Hair follicle dermal papilla cell (primary cell): ENCODE results near the gene MYO1D. TPM values are rescaled to one million over a fixed set of nuclear protein-coding genes. Genes with fewer than 3 reads are reported as not detected.

Experiments used
- small RNA-seq: library from RNA; depleted of rRNA; stranded (forward); fragments of <200 nt; gene quantifications from one replicate; pipeline ENCODE3, GENCODE V24; 2012
- total RNA-seq: library from RNA; depleted of rRNA; stranded (reverse); fragments of >200 nt; gene quantifications from 2 replicates; pipeline ENCODE4 v1.2.3, GENCODE V29; 2012

Gene MYO1D
- total RNA-seq, result 267 and 323 TPM in 2 replicates

DNA sequence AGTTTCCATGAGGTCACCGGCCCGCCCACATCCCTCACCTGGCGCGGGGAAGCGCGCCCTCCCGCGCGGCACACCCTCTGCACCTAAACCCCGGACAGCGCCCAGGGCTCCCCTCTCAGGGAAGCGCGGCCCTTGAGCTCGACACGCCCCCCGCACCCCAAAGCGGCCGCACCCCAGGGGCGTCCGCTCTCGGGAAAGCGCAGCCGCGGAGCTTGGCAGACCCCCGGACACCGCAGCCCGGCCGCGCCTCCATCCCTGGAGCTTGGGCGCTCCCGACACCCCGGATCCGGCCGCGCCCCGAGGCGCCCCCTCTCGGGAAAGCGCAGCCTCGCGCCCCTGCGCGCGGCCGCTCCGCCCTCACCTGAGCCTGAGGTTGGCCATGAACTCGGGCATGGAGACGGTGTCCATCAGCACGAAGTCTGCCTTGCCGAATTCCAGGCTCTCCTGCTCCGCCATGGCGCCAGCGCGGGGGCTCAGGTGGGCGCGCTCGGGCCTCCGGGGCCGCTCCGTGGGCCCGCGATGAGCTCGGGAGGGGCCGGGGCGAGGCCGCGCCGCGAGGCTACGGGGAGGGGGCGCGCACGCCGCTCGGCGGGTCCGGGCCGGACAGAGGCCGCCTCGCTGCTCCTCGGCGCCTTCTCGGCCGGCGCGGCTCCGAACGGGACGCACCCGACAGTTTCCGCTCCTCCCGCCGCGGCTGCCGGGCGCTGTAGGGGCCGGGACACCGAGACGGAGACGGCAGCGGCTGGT lies at the start of gene MYO1D:
TSS of gene MYO1D (minus strand) at position 708 of the 747 bp plus-strand sequence. CDS start at position 456, 252 bp downstream.

DNA sequence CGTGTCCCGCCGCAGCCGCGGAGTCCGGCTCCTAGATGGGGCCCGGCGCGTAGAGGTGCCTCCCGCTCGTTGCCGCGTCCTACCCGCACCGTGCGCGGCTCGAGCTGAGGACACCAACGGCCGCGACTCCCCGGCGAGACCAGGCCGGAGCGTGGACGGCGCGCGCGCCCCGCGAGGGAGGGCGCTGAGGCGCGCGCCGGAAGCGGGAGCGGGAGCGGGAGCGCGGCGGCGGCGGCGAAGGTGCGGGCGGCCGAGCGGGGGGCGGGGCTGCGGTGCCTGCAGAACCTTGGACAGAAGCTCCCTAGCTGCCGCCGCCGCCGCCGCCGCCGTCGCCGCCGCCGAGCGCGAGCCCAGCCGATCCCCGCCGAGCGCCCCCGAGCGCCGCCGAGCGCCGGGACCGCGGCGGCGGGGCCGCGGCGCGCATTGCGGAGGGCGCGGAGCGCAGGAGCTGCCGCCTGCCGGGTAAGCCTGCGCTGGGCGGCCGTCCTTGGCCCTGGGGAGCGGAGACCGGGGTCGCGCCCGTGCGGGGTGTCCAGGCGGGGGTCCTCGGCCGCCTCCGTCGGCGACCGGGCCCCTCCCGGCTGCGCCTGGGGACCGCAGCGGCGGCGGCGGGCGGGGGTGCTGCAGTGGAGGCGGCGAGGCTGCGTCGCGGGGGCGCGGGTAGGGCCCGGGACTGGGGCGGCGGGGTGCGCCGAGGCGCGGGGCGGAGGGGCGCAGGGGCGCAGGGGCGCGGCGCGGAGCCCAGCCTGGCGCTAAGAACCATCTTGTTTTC lies 390.0 kb downstream of the MYO1D start, which contains the start of gene CDK5R1:
TSS of gene CDK5R1 (plus strand) at position 293 of the 772 bp plus-strand sequence. CDS start 628 bp downstream, outside the sequence.

DNA sequence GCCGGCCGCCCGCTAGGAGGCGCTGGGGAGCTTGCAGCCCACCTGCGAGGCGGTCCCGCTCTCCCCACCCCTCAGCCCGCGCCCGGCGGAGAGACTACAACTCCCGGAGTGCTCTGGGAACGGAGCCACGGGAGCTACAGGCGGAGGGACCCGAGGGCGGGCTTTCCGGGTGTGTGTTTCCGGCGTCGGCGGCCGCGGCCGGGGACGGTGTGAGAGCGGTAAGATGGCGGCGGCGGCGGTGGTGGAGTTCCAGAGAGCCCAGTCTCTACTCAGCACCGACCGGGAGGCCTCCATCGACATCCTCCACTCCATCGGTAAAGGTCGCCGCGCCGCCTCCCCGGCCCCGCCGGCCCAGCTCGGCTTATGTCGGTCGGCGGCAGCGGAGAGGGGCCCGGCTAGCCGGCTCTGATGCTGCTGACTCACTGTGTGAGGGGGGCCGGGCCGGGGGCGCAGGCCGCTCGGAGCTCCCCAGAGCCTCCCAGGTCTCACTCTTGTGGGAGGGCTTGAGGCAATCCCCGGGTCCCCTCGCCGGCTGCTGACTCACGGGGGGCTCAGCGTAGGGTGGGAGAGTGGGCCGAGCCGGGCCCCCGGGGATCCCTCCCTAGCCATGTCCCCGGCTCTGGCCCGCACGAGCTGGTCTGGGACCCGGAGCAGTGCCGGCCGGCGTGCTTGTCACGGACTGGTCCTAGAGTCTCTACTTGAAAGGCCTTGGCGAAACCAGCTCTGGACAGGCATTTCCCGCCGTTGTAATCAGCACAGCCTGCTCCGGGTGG lies 432.4 kb downstream of the MYO1D start, which contains the start of gene PSMD11:
TSS of gene PSMD11 (plus strand) at position 210 of the 773 bp plus-strand sequence. CDS start at position 224, 14 bp downstream.

Small RNA genes lying within 50 kb of the gene (small RNA-seq; reads per million reads assigned to genes)
- gene RF00019, result not detected

Other genes starting within 250 kb of the MYO1D start
- gene TMEM98, start 51.0 kb upstream of the MYO1D start, total RNA-seq, result 108 and 139 TPM in 2 replicates
- 0.24 TPM in 1 of 2 replicates, not detected in the other for gene SPACA3, start 114.7 kb upstream of the MYO1D start, total RNA-seq